C4-2B (cell line): Measurements from ENCODE around the gene LRRC41.

Experiments used
- H3K27ac ChIP-seq: fragments of 450-650 bp; 2 replicates; pipeline ENCODE4 v1.5.1; 2017
- ZFX ChIP-seq: fragments of 450-650 bp; IDR thresholded peaks from 2 replicates; pipeline ENCODE4 v1.6.1; 2017
- TF ChIP-seq, protein P1 (sequence below): fragments of 450-650 bp; conservative IDR thresholded peaks from 2 replicates; pipeline ENCODE4 v1.5.1; 2017; ENCODE audit warnings: mild to moderate bottlenecking

Gene LRRC41

DNA sequence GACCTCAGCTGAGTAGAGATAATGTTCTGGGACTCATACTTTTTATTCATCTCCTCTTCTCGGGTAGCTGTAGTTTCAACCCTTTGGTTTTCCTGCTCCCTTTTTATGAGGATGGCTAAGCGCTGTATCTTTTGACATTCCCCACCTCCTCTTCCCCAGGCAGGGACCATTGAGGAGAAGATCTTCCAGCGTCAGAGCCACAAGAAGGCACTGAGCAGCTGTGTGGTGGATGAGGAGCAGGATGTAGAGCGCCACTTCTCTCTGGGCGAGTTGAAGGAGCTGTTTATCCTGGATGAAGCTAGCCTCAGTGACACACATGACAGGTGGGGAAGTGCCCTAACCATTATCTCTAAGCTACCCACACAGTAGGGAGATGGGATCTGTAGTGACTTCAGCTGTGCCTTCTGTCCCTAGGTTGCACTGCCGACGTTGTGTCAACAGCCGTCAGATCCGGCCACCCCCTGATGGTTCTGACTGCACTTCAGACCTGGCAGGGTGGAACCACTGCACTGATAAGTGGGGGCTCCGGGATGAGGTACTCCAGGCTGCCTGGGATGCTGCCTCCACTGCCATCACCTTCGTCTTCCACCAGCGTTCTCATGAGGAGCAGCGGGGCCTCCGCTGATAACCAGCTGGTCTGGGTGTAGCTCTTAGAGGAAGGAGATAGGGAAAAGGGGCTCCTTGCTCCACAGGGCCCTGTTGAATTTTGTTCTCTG is 25.6 kb downstream of the LRRC41 start:
- no peak for TF ChIP-seq ZFX
- TF ChIP-seq, protein P1, sequence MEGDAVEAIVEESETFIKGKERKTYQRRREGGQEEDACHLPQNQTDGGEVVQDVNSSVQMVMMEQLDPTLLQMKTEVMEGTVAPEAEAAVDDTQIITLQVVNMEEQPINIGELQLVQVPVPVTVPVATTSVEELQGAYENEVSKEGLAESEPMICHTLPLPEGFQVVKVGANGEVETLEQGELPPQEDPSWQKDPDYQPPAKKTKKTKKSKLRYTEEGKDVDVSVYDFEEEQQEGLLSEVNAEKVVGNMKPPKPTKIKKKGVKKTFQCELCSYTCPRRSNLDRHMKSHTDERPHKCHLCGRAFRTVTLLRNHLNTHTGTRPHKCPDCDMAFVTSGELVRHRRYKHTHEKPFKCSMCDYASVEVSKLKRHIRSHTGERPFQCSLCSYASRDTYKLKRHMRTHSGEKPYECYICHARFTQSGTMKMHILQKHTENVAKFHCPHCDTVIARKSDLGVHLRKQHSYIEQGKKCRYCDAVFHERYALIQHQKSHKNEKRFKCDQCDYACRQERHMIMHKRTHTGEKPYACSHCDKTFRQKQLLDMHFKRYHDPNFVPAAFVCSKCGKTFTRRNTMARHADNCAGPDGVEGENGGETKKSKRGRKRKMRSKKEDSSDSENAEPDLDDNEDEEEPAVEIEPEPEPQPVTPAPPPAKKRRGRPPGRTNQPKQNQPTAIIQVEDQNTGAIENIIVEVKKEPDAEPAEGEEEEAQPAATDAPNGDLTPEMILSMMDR = no peak
- H3K27ac ChIP-seq = no peak overlapping the region

DNA sequence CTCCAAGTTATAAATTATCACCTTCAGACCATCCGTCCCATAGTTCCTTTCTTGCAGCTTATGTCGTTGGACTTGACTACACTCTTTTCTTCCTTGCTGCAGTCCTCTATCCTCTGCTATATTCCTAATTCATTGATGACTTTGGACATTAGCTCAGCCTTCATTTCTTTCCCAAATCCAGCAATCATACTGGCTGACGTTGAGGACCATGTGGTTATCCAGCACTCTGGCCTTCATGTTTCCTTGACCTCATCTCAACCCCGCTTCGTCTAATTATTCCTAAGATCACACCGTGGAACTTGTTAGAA is 28.4 kb downstream of the LRRC41 start:
- no peak overlapping the region for H3K27ac ChIP-seq
- TF ChIP-seq, protein P1 = no peak
- TF ChIP-seq ZFX = no peak

DNA sequence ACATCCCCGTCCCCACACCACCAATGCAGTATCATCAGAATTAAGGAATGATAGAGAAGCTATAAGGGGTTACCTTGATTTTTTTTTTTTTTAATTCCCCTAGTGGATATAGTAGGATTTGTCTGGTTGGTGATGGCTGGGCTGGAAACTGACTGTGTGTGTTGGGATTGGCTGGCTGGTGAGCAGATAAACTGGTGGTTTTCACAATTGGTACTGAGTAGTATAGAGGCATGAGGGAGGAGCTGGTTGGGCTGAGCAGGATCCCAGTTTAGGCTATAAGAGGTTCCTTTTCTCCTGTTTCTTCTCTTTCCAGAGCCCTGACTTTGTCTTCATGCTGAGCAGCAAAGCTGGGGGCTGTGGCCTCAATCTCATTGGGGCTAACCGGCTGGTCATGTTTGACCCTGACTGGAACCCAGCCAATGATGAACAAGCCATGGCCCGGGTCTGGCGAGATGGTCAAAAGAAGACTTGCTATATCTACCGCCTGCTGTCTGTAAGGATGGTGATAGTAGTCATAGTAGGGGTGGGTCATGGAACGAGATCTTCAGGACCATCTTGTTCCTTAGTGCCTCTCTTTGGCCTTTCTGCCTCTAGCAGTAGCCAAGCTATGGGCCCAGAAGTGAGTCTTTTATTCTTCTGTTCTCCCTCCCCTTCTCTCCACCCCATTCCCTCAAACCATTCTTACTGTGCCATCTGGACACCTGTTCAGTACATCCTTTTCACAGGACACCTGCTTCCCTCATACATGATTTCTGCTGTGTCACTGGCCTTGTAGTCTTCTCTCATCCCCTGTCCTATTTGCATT is 29.0 kb downstream of the LRRC41 start:
- no peak overlapping the region for H3K27ac ChIP-seq

DNA sequence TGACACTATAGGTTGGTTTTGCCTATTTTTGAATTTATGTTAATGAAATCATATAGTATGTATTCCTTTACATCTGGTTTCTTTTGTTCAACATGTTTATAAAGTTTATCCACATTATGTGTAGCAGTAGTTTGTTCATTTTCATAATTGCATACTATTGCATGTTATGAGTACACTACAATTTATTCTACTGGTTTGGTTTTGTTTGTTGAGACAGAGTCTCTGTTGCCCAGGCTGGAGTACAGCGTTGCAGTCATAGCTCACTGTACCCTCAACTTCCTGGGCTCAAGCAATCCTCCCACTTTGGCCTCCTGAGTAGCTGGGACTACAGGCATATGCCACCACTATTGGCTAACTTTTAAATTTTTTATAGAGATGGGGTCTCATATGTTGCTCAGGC is 34.8 kb downstream of the LRRC41 start:
- no peak overlapping the region for H3K27ac ChIP-seq
- no peak for TF ChIP-seq ZFX
- TF ChIP-seq, protein P1 = no peak

More for the DNA sequence above, 29.0 kb downstream of the LRRC41 start:
- TF ChIP-seq ZFX = no peak
- TF ChIP-seq, protein P1 = no peak

DNA sequence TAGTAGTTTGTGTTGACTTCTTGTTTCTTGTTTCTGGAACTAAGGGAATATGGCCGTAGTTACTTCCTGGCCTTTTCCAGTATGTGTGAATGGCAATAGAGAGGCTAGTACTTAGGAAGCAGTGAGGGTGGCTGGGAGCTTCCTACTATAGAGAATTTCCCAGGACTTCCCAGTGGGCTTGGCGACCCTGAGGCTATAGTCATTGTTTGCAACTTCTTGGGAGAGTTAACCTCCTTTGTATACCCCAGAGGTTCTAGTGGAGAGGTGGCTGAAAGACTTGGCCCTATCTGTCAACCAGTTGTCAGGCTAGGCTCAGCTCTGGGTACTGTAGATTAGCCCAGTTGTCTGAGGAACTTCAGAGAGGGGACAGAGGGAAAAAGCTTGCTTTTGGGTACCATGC is 40.3 kb downstream of the LRRC41 start:
- no peak overlapping the region for H3K27ac ChIP-seq
- TF ChIP-seq, protein P1 = no peak
- no peak for TF ChIP-seq ZFX

DNA sequence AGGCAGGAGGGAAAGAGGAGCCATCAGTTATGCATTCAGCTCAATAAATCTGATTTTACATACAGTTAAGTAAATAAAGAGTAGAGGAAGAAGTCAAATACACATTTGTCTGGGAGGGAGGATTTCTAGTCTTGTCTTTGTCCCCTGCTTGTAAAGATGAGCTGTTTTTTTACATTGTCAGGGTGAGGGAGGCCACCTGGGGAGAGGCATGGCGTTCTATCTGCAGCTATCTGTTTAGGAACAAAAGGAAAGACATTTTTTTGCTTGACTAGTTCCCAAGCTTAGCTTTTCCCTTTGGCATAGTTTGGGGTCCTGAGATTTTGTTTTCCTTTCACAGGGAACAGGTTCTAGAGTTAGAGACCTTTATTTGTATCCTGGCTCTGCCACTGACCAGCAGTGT is 40.9 kb downstream of the LRRC41 start:
- H3K27ac ChIP-seq = no peak overlapping the region

DNA sequence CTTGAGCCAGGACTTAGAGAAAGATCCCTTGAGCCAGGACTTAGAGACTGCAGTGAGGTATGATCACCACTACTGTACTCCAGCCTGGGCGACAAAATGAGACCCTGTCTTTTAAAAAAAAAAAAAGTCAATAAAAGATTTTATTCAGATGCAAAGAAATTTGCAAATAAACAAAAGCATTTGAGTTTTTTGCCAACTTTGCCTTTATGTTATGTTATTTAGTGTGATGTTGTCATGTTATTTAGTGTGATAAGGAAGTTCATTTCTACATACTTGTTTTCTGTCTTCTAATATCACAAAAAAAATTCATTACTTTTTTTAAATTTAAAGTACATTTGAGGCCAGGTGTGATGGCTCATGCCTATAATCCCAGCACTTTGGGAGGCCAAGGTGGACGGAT is 46.9 kb downstream of the LRRC41 start:
- H3K27ac ChIP-seq = no peak overlapping the region
- TF ChIP-seq, protein P1 = no peak
- no peak for TF ChIP-seq ZFX

More for the DNA sequence above, 40.9 kb downstream of the LRRC41 start:
- TF ChIP-seq, protein P1 = no peak
- TF ChIP-seq ZFX = no peak
